CD1c-positive myeloid dendritic cell (primary cell): Measurements from ENCODE around the gene ZNF780B.
"Not testable (repeated sequence)": the region's sequence is repeated elsewhere in the genome, so short reads cannot be mapped to it uniquely, and the experiment has no call there.

Experiments used
- DNase-seq: peaks from one replicate; pipeline ENCODE4 v3.0.0-alpha.2; 2016; ENCODE audit errors: extremely low spot score

Gene ZNF780B

GRCh38 chr19:40055832-40056504 lies at the start of gene ZNF780B:
Gene ZNF780B (minus strand): TSS chr19:40056231. CDS start chr19:40050332, 5,899 bp downstream.
- DNase-seq, result peak; percentile 67

- DNase-seq, result no peak
These were observed 48.7 kb upstream of the ZNF780B start for GRCh38 chr19:40104754-40105153.

- no peak for DNase-seq
These were observed 47.6 kb upstream of the ZNF780B start for GRCh38 chr19:40103600-40103999.

DNA sequence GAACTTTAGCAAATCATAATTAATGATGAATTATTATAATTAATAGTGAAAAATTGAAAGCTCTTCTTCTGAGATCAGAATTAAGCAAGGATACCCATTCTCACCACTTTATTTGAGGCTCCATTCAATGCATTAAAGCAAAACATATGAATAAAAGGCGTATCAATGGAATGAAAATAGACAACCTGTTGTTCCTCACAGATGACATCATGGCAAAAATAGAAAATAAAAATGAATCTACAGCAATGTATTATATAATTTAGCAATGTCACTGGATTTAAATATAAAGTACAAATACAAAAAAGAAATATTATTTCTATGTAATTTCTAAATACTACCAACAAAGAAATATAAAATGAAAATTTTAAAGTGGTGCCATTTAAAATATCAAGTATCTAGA lies 45.8 kb upstream of the ZNF780B start:
- DNase-seq, result no peak

GRCh38 chr19:40093416-40093815 lies 37.4 kb upstream of the ZNF780B start:
- DNase-seq, result no peak

GRCh38 chr19:40091205-40092129 lies 35.4 kb upstream of the ZNF780B start:
- no peak for DNase-seq

- peak; percentile 67 for DNase-seq
These were observed 34.5 kb upstream of the ZNF780B start, which contains the start of gene ZNF780A for GRCh38 chr19:40090241-40091204. Gene ZNF780A (minus strand): TSS chr19:40090943. CDS start chr19:40084753, 6,190 bp downstream.

- DNase-seq, result no peak
These were observed 33.4 kb upstream of the ZNF780B start for GRCh38 chr19:40089462-40089861.

DNA sequence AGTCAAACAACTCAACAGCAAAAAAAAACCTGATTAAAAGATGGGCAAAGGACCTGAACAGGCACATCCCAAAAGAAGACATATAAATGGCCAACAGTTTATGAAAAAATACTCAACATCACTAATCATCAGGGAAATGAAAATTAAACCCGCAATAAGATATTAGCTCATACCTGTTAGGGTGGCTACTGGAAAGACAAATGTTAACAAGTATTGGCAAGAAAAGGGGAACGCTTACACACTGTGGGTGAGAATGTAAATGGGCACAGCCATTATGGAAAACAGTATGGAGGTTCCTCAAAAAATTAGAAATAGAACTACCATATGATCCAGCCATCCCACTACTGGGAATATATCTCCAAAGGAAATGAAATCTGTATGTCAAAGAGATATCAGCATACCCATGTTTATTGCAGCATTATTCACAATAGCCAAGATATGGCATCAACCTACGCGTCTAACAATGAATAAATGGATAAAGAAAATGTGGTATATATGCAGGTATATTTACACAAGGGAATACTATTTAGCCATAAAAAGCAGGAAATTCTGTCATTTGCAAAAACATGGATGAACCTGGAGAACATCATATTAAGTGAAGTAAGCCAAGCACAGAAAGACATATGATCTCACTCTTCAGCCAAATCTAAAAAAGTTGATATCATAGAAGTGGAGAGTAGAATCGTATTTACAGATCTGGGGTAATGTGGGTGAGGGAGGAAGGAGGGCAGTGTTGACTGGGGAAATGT lies 32.4 kb upstream of the ZNF780B start:
- DNase-seq, result no peak

- no peak for DNase-seq
These were observed 28.9 kb upstream of the ZNF780B start for GRCh38 chr19:40084948-40085347.

DNA sequence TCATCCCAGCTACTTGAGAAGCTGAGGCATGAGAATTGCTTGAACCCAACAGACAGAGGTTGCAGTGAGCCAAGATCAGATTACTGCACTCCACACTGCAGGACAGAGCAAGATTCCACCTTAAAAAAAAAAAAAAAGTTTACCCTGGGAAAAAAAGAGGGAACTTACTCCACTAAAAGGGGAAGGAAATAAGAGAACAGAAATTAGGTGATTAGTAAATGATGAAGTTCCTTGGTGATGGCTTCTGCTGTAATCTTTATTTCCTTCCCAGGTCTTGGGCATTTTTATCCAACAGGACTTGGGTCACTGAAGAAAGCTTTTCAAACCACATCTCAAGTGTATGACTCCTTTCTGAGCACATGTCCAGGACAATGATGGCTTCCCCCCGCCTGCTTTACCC lies 25.4 kb upstream of the ZNF780B start:
- DNase-seq, result peak; percentile 58

GRCh38 chr19:40080289-40080688 lies 24.3 kb upstream of the ZNF780B start:
- DNase-seq, result no peak

DNA sequence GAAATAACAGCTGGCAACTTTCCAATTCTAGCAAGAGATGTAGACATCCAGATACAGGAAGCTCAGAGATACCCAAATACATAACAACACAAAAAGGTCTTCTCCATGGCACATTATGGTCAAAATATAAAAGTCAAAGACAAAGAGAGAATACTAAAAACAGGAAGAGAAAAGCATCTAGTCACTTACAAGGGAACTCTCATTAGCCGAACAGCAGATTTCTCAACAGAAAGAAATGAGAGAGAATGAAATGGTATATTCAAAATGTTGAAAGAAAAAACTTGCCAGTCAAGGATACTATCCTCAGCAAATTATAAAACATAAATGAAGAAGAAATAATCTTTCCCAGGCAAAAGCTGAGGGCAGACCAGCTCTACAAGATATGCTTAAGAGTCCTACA lies 22.3 kb upstream of the ZNF780B start:
- no peak for DNase-seq

DNA sequence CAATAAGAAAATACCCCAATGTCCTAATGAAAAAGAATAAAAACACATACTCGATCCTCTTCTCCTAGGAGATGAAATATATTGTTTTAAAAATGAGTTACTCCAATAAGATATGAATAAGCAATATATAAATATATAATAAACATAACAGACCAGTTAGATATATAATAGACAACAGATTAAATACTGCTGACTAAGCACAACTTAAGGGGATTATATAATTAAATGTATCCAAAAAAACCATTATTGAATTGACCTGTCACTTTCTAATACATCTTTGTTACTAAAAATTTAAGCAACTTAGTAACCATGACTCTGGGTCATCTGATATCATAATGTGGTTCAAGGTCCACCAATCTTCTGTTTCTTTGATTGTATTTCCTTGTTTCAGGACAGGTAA lies 14.0 kb upstream of the ZNF780B start:
- no peak for DNase-seq

DNA sequence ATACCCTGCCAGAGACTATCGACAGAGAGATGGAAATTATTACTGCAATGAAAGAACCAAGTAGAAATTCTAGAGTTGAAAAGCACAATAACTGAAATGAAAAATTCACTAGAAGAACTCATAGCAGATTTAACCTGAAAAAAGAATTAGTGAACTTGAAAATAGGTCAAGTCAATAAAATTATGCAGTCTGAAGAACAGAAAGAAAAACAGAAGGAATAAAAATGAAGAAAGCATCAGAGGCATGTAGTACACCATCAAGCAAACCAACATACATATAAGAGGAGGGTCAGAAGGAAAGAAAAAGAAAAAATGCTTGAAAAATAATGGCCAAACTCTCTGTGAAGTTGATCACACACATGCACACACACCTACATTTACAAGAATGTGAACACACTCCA lies 3.6 kb upstream of the ZNF780B start:
- no peak for DNase-seq

- no peak for DNase-seq
These were observed 1.1 kb upstream of the ZNF780B start for GRCh38 chr19:40057166-40057565.

GRCh38 chr19:40056505-40056904 lies 474 bp upstream of the ZNF780B start:
- no peak for DNase-seq

- DNase-seq, result no peak
These were observed 982 bp downstream of the ZNF780B start for GRCh38 chr19:40055049-40055448.

DNA sequence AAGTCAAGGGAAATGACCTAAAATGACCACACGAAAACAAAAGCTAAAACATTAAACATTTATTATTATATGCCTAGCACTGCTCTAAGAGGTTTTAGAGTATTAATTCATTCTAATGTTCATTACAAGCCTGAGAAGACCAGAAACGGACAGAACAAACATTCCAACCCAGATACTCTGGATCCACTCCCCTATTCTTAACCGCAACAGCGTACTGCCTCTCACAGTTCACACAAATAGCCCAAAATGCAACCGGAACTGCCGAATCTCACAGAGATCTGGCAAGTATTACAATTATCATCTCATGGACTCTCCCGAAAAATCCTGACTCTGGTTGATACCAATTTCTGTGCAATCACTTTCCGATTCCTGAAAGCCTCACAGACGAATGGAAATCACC lies 1.4 kb downstream of the ZNF780B start:
- no peak for DNase-seq

- DNase-seq, result no peak
These were observed 2.5 kb downstream of the ZNF780B start for GRCh38 chr19:40053491-40053890.

DNA sequence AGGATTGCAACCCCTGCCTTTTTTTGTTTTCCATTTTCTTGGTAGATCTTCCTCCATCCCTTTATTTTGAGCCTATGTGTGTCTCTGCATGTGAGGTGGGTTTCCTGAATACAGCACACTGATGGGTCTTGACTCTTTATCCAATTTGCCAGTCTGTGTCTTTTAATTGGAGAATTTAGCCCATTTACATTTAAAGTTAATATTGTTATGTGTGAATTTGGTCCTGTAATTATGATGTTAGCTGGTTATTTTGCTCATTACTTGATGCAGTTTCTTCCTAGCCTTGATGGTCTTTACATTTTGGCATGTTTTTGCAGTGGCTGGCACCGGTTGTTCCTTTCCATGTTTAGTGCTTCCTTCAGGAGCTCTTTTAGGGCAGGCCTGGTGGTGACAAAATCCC lies 14.3 kb downstream of the ZNF780B start:
- not testable (repeated sequence) for DNase-seq
